Lung (tissue), 12 donors: Measurements from ENCODE around the gene SOX10. TPM values are rescaled to one million over a fixed set of nuclear protein-coding genes. Genes with fewer than 3 reads are reported as not detected.

Experiments used
- ATAC-seq: fragments of 200-7000 bp; cut with Tn5 transposase; one replicate; pipeline ENCODE4 v1.9.1; 2020; ENCODE audit warnings: moderate number of reproducible peaks; ENCODE audit not compliant: insufficient read depth, low FRiP score
- DNase-seq, 3 donors: peaks; one replicate each; pipeline ENCODE4 v3.0.0-alpha.2; 2013 to 2017
- H3K27ac ChIP-seq, 2 donors: one replicate each; pipeline ENCODE4 v1.5.1; 2013; ENCODE audit warnings: mild to moderate bottlenecking in 2 of 2, moderate library complexity in 2 of 2, control low read depth in 1 of 2, inconsistent platforms in 1 of 2, low read depth in 1 of 2, low read length in 1 of 2
- H3K27me3 ChIP-seq, 3 donors: one replicate each; pipeline ENCODE4 v1.5.1; 2013; ENCODE audit warnings: low read length in 2 of 3; ENCODE audit not compliant: control insufficient read depth in 3 of 3, insufficient read depth in 3 of 3
- H3K36me3 ChIP-seq, 4 donors: one replicate each; pipeline ENCODE4 v1.5.1; 2013; ENCODE audit warnings: low read length in 4 of 4, mild to moderate bottlenecking in 1 of 4, moderate library complexity in 1 of 4; ENCODE audit not compliant: control insufficient read depth in 4 of 4, insufficient read depth in 4 of 4
- H3K4me1 ChIP-seq, 5 donors: one replicate each; pipeline ENCODE4 v1.5.1; 2013; ENCODE audit warnings: low read length in 5 of 5, mild to moderate bottlenecking in 2 of 5, moderate library complexity in 1 of 5; ENCODE audit not compliant: control insufficient read depth in 5 of 5, insufficient read depth in 5 of 5
- H3K4me3 ChIP-seq: one replicate; pipeline ENCODE4 v1.5.1; 2013; ENCODE audit warnings: mild to moderate bottlenecking, control low read depth, moderate library complexity
- H3K9ac ChIP-seq, 2 donors: one replicate each; pipeline ENCODE4 v1.5.1; 2013; ENCODE audit warnings: low read length in 2 of 2, control low read depth in 1 of 2; ENCODE audit not compliant: insufficient read depth in 1 of 2
- H3K9me3 ChIP-seq, 4 donors: one replicate each; pipeline ENCODE4 v1.5.1; 2013; ENCODE audit warnings: low read length in 3 of 4, mild to moderate bottlenecking in 1 of 4, moderate library complexity in 1 of 4; ENCODE audit not compliant: control insufficient read depth in 4 of 4, insufficient read depth in 3 of 4
- WGBS, 2 donors: extraction: QIAGEN DNeasy Blood & Tissue Kit; methylation state at CpG; one replicate each; pipeline ENCODE4 v1.1.7; 2013; 5-methylcytosine and 5-hydroxymethylcytosine counted together
- polyA plus RNA-seq, 2 donors: library from polyadenylated mRNA; stranded (reverse); fragments of 200-250 nt; gene quantifications; one replicate each; pipeline ENCODE4 v1.2.1, GENCODE V29; 2013
- total RNA-seq, 2 donors: library from RNA; depleted of rRNA in 1 of 2; stranded (reverse); fragments of >200 nt in 1 of 2; gene quantifications; one replicate each; pipeline ENCODE4 v1.2.1, GENCODE V29; 2014 to 2021
- TF ChIP-seq, protein P1 (sequence below): IDR thresholded peaks from 2 replicates; pipeline ENCODE4 v1.5.1; 2012; ENCODE audit warnings: mild to moderate bottlenecking; ENCODE audit errors: control extremely low read depth, extremely low read depth
- donor health status: control.
- donor health status: control.
- donor health status: Bipolar disorder and iron deficiency.
- donor health status: healthy.
- donor health status: DM: yes; HTN: yes; CAD: no.

The SOX10 gene
- total and polyA plus RNA-seq, 4 donors, result 0.10 to 0.54 TPM; not detected in 2

DNA sequence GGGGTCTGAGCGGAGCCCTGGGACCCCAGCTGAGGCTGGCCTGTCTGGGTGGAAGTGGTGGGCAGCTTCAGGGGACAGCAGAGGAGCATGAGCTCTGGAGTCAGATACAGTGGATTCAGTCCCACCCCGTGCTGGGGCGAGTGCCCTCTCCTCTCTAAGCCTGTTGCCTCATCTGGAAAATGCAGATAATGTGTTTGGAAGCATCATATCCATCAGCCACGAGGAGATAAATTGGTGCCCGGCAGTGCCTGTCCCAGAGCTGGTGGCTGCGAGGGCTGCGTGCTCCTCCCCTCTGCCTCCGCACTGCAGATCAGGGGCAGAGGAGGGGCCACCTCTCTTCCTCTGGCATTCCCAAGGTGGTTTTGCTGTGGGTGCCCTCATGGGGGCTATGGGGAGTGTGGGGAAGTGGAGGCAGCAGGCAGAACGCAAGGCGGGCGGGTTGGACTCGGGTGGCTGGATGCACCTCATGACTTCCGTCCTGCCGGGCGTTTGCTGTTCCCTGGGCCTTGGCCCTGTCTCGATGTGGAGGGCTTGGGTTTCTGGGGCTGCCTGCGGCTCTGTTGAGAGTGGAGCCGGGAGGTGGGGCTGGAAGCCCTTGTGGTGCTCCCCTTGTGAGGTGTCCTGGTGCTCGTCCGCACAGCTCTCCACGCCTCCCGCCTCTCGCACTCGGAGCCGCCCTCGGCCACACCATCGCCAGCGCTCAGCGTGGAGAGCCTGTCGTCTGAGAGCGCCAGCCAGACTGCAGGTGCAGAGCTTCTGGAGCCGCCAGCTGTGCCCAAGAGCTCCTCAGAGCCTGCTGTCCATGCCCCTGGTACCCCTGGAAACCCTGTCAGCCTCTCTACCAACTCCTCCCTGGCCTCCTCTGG lies 57.4 kb downstream of the SOX10 start:
- H3K4me3 ChIP-seq, result no peak overlapping the region
- H3K27ac ChIP-seq, result no peak overlapping the region
- H3K9me3 ChIP-seq, result no peaks in the 10 kb centered on the region
- no peak for ATAC-seq
- 95 to 97% methylated on average over 31 to 32 of the region's 32 CpGs for WGBS, 2 donors
- DNase-seq, result no peak
- H3K4me1 ChIP-seq, result peaks cover 0 to 7% (median 0%) of the 10 kb centered on the region in 5 donors
- TF ChIP-seq, protein P1, sequence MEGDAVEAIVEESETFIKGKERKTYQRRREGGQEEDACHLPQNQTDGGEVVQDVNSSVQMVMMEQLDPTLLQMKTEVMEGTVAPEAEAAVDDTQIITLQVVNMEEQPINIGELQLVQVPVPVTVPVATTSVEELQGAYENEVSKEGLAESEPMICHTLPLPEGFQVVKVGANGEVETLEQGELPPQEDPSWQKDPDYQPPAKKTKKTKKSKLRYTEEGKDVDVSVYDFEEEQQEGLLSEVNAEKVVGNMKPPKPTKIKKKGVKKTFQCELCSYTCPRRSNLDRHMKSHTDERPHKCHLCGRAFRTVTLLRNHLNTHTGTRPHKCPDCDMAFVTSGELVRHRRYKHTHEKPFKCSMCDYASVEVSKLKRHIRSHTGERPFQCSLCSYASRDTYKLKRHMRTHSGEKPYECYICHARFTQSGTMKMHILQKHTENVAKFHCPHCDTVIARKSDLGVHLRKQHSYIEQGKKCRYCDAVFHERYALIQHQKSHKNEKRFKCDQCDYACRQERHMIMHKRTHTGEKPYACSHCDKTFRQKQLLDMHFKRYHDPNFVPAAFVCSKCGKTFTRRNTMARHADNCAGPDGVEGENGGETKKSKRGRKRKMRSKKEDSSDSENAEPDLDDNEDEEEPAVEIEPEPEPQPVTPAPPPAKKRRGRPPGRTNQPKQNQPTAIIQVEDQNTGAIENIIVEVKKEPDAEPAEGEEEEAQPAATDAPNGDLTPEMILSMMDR, result no peak
- peaks cover 0 to 6% (median 0%) of the 10 kb centered on the region in 3 donors for H3K27me3 ChIP-seq
- no peak overlapping the region for H3K9ac ChIP-seq
- H3K36me3 ChIP-seq, result peaks cover 10 to 51% (median 15%) of the 10 kb centered on the region in 4 donors

DNA sequence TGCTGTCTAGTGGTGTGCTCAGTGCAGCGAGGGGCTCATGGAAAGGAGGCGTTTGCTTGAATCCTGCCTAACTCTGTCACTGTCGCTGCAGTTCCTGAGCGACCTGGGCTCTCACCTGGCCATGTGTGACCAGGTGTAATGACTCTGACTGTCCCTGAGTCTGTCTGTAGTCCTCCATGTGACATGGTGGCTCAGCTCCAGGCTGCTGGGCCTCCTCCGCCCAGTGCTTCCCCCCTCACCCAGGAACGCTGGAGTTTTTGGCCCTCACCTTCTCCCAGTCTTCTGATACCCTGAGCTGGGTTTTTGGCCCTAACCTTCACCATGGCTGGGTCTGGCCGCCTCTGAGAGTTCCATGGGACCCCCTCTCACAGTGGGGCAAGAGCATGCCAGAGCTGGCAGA lies 58.0 kb downstream of the SOX10 start:
- Histone ChIP-seq H3K9ac (no peak overlapping the region), H3K4me3 (no peak overlapping the region), H3K36me3 (peaks cover 10 to 55% (median 15%) of the 10 kb centered on the region in 4 donors), H3K9me3 (no peaks in the 10 kb centered on the region), H3K4me1 (peaks cover 0 to 7% (median 0%) of the 10 kb centered on the region in 5 donors), H3K27ac (no peak overlapping the region), H3K27me3 (peaks cover 0 to 6% (median 0%) of the 10 kb centered on the region in 3 donors)
- DNase-seq (no peak), ATAC-seq (no peak)
- TF ChIP-seq, protein P1, result no peak
- WGBS, 2 donors, result 93 to 96% methylated on average over 7 of the region's 7 CpGs

- TF ChIP-seq, protein P1, result no peak
- peaks cover 0 to 6% (median 0%) of the 10 kb centered on the region in 3 donors for H3K27me3 ChIP-seq
- peaks cover 0 to 5% (median 0%) of the 10 kb centered on the region in 5 donors for H3K4me1 ChIP-seq
- H3K36me3 ChIP-seq, result peaks cover 10 to 55% (median 15%) of the 10 kb centered on the region in 4 donors
- DNase-seq (no peak), ATAC-seq (no peak)
- no peaks in the 10 kb centered on the region for H3K9me3 ChIP-seq
- WGBS, 2 donors, result 91 to 94% methylated on average over 13 to 15 of the region's 15 CpGs
- H3K27ac ChIP-seq, result no peak overlapping the region
- no peak overlapping the region for H3K9ac ChIP-seq
- no peak overlapping the region for H3K4me3 ChIP-seq
Observed at GRCh38 chr22:37925767-37926166, 58.6 kb downstream of the SOX10 start.
